Measurements from ENCODE around the gene UGT1A7. TPM values are rescaled to one million over a fixed set of nuclear protein-coding genes. Genes with fewer than 3 reads are reported as not detected.

Gene UGT1A7
- total RNA-seq, 3 donors from 2014 or later (not counting 1 experiment from before 2014, with no cell fraction given) = not detected

DNA sequence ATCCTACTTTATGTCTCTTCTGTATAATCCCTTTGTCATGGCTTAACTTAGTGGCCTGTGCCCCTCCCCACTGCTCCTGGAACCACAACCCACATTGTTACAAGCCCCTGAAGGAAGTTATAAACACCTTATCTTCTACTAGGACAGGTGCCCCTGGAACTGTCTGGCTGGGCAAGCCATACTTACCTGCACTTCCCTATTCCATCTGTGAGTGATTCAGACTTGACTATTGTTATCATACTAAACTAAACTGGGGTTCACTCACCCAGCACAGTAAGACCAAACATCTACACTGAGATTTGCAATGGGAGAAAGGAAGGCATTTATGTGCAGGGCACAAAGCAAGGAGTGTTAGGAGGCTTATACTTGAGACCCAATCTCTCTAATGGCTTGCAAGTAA lies 7.3 kb downstream of the UGT1A7 start:
- Histone ChIP-seq H3K4me1 (ENCODE audit: control insufficient read depth, insufficient read depth, low read length) (no peaks in the 10 kb centered on the region), H3K27ac (ENCODE audit: low read length) (no peak overlapping the region), H3K36me3 (ENCODE audit: control insufficient read depth, insufficient read depth, low read length) (no peaks in the 10 kb centered on the region), H3K4me3 (ENCODE audit: low read length) (no peak overlapping the region), H3K27me3 (ENCODE audit: control insufficient read depth, insufficient read depth, low read length) (no peaks in the 10 kb centered on the region), H3K9me3 (ENCODE audit: control insufficient read depth, insufficient read depth, low read length) (no peaks in the 10 kb centered on the region)
- intact Hi-C loops (cut with micrococcal nuclease) = no loop called here
- Mint-ChIP-seq H3K4me3 (no peak overlapping the region), H3K4me1 (no peaks in the 10 kb centered on the region), H3K9me3 (no peaks in the 10 kb centered on the region), H3K27me3 (ENCODE audit: low read depth in 2 of 2) (peaks cover 11 to 26% of the 10 kb centered on the region in 2 donors), H3K27ac (no peak overlapping the region), H3K36me3 (no peaks in the 10 kb centered on the region)
- DNase-seq = no peak
- TF ChIP-seq, protein P1, sequence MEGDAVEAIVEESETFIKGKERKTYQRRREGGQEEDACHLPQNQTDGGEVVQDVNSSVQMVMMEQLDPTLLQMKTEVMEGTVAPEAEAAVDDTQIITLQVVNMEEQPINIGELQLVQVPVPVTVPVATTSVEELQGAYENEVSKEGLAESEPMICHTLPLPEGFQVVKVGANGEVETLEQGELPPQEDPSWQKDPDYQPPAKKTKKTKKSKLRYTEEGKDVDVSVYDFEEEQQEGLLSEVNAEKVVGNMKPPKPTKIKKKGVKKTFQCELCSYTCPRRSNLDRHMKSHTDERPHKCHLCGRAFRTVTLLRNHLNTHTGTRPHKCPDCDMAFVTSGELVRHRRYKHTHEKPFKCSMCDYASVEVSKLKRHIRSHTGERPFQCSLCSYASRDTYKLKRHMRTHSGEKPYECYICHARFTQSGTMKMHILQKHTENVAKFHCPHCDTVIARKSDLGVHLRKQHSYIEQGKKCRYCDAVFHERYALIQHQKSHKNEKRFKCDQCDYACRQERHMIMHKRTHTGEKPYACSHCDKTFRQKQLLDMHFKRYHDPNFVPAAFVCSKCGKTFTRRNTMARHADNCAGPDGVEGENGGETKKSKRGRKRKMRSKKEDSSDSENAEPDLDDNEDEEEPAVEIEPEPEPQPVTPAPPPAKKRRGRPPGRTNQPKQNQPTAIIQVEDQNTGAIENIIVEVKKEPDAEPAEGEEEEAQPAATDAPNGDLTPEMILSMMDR (IDR thresholded peaks at IDR 0.05) = no peak
- ATAC-seq = no peak

DNA sequence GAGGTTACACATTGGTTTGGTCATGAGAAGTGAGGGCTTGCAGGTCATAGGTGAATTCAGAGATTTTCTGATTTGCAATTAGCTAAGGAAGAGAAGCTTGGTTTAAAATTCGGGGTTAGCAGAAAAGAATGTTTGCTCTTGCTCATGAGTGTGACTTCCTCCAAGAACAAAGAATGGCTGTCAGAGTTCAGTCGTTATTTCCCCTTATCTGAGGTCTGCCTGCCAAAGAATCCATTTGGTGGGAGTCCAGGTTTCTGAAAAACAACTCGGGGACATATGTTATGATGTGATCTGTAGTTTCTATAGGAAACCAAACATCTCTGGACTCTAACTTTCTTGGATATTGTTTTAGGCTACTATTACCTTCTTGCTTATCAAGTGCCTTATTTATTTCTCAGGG lies 7.8 kb downstream of the UGT1A7 start:
- TF ChIP-seq, protein P1 (IDR thresholded peaks at IDR 0.05) = no peak
- no peaks in the 10 kb centered on the region for H3K9me3 Mint-ChIP-seq
- H3K4me1 Mint-ChIP-seq = no peaks in the 10 kb centered on the region
- DNase-seq = no peak
- Histone ChIP-seq H3K36me3 (ENCODE audit: control insufficient read depth, insufficient read depth, low read length) (no peaks in the 10 kb centered on the region), H3K9me3 (ENCODE audit: control insufficient read depth, insufficient read depth, low read length) (no peaks in the 10 kb centered on the region), H3K27me3 (ENCODE audit: control insufficient read depth, insufficient read depth, low read length) (no peaks in the 10 kb centered on the region), H3K4me3 (ENCODE audit: low read length) (no peak overlapping the region), H3K4me1 (ENCODE audit: control insufficient read depth, insufficient read depth, low read length) (no peaks in the 10 kb centered on the region), H3K27ac (ENCODE audit: low read length) (no peak overlapping the region)
- no peak overlapping the region for H3K4me3 Mint-ChIP-seq
- H3K27ac Mint-ChIP-seq = no peak overlapping the region
- intact Hi-C loops (cut with micrococcal nuclease) = no loop called here
- no peak for ATAC-seq
- H3K27me3 Mint-ChIP-seq (ENCODE audit: low read depth in 2 of 2) = peaks cover 11 to 26% of the 10 kb centered on the region in 2 donors
- no peaks in the 10 kb centered on the region for H3K36me3 Mint-ChIP-seq
- 15% methylated on average over 2 of the region's 3 CpGs for WGBS (ENCODE audit: insufficient coverage)

DNA sequence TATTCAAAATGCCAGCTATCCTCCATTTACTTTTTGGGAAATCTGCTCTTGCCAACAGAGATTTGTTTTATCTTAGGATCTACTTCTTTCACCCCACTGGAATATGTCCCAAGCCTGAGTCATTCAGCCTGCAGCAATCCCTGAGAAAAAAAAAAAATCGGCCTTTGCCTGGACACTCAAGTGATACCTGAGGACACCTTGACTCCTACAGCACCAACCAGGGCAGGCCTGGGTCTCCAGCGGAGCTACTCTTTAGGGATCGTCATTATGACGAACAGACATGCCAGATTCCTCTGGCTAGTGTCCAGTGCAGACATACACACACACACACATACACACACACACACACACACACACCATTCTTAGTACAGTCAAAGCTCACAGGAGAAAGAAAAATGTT lies 8.7 kb downstream of the UGT1A7 start:
- DNase-seq (no peak), ATAC-seq (no peak)
- no peak overlapping the region for H3K4me3 Mint-ChIP-seq
- Histone ChIP-seq H3K27me3 (ENCODE audit: control insufficient read depth, insufficient read depth, low read length) (no peaks in the 10 kb centered on the region), H3K36me3 (ENCODE audit: control insufficient read depth, insufficient read depth, low read length) (no peaks in the 10 kb centered on the region), H3K4me1 (ENCODE audit: control insufficient read depth, insufficient read depth, low read length) (no peaks in the 10 kb centered on the region), H3K9me3 (ENCODE audit: control insufficient read depth, insufficient read depth, low read length) (no peaks in the 10 kb centered on the region), H3K4me3 (ENCODE audit: low read length) (no peak overlapping the region), H3K27ac (ENCODE audit: low read length) (no peak overlapping the region)
- 85% methylated on average over 4 of the region's 4 CpGs for WGBS (ENCODE audit: insufficient coverage)
- H3K9me3 Mint-ChIP-seq = no peaks in the 10 kb centered on the region
- intact Hi-C loops (cut with micrococcal nuclease) = no loop called here
- TF ChIP-seq, protein P1 (IDR thresholded peaks at IDR 0.05) = no peak
- H3K36me3 Mint-ChIP-seq = no peaks in the 10 kb centered on the region
- peaks cover 11 to 26% of the 10 kb centered on the region in 2 donors for H3K27me3 Mint-ChIP-seq (ENCODE audit: low read depth in 2 of 2)
- no peak overlapping the region for H3K27ac Mint-ChIP-seq
- no peaks in the 10 kb centered on the region for H3K4me1 Mint-ChIP-seq
